GM19467 (cell line): ENCODE measurements around the gene SCMH1.

Experiments used
- ATAC-seq: cut with Tn5 transposase; IDR thresholded peaks from one replicate; pipeline ENCODE4 v1.9.1; 2021; ENCODE audit warnings: mild to moderate bottlenecking, moderate library complexity; ENCODE audit not compliant: unreplicated experiment

The SCMH1 gene

GRCh38 chr1:40980453-40981121 is 261.5 kb downstream of the SCMH1 start:
- ATAC-seq: no peak

DNA sequence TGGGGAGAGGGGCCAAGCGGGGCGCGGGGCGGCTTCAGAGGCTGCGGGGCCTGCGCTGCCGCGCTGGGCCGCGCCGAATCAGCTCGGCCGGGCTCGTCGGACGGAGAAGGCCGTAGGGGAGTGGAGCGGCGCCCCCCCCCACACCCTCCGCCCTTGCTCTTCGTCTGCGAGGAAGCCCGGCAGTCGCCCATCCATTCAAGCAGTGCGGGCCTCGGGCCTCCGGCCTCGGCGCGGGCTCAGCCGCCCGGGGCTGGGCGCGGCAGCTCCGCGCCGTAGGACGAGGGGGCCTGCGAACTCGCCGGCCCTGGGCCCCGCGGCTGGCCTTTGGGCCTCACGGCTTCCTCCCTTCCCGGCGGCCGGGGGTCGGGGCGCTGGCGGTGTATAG is 262.0 kb downstream of the SCMH1 start:
- peak; percentile 23 for ATAC-seq

GRCh38 chr1:40979241-40980067 is 262.7 kb downstream of the SCMH1 start, which contains the start of gene CTPS1:
Gene CTPS1, plus strand, starts transcription at chr1:40979696. Its CDS starts 3,595 bp downstream, at chr1:40983291.
- ATAC-seq: peak; percentile 81

GRCh38 chr1:40978886-40979240 is 263.2 kb downstream of the SCMH1 start:
- no peak for ATAC-seq

DNA sequence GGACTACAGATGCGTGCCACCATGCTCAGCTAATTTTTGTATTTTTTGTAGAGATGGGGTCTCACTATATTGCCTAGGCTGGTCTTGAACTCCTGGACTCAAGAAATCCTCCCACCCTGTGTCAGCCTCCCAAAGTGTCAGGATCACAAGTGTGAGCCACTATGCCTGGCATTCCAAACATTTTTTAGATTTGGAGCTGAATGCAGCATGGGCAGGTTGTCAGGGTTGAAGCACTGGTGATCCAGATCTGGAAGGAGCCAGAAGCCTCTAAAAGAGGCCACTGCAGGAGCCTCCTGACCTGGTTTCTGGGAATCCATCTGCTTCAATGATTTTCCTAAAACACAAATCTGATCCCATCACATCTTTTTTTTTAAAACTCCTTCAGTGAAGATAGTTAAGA is 264.4 kb downstream of the SCMH1 start:
- ATAC-seq: no peak
